WTC11 (cell line): ENCODE measurements around the gene CAD. TPM values are rescaled to one million over a fixed set of nuclear protein-coding genes. Genes with fewer than 3 reads are reported as not detected.

Source experiments
- ATAC-seq: fragments of 200-7000 bp; cut with Tn5 transposase; 2 replicates; pipeline ENCODE4 v1.10.0; 2021; ENCODE audit warnings: mild to moderate bottlenecking, moderate library complexity
- CTCF ChIA-PET: fragments of 300-600 bp; sonication (Branson Sonifier 250); formaldehyde crosslinking; loops from one replicate; lab custom pipeline; 2021; ENCODE audit warnings: antibody characterized with exemption; lab: Charles Lee
- POLR2A ChIA-PET: fragments of 350-600 bp; sonication (Branson Sonifier 250); formaldehyde crosslinking; loops from one replicate; lab custom pipeline; 2021; ENCODE audit warnings: antibody characterized with exemption; lab: Charles Lee
- DNase-seq: peaks from one replicate; pipeline ENCODE4 v3.0.0; 2021; ENCODE audit warnings: low spot score
- H3K27ac Mint-ChIP-seq: 2 replicates; pipeline ENCODE4 v1.8.0; 2021; ENCODE audit warnings: mixed read lengths
- H3K27me3 Mint-ChIP-seq: 2 replicates; pipeline ENCODE4 v1.8.0; 2021; ENCODE audit warnings: low read depth, mild to moderate bottlenecking, moderate library complexity, mixed read lengths
- H3K36me3 Mint-ChIP-seq: 2 replicates; pipeline ENCODE4 v1.8.0; 2021; ENCODE audit warnings: mixed read lengths
- H3K4me1 Mint-ChIP-seq: 2 replicates; pipeline ENCODE4 v1.8.0; 2022; ENCODE audit warnings: mixed read lengths
- H3K4me3 Mint-ChIP-seq: 2 replicates; pipeline ENCODE4 v1.8.0; 2021; ENCODE audit warnings: mild to moderate bottlenecking, moderate library complexity, mixed read lengths
- H3K9me3 Mint-ChIP-seq: 2 replicates; pipeline ENCODE4 v1.8.0; 2021; ENCODE audit warnings: mixed read lengths
- ATF1 ChIP-seq: sonication (generic); formaldehyde crosslinking; IDR thresholded peaks from 2 replicates; pipeline ENCODE4 v1.8.1; 2023; ENCODE audit warnings: mild to moderate bottlenecking, moderate library complexity, missing genetic modification reagents
- EMX1 ChIP-seq: fragments of 250-450 bp; sonication (Bioruptor Pico); IDR thresholded peaks from 2 replicates; pipeline ENCODE4 v1.8.0; 2021; ENCODE audit warnings: mild to moderate bottlenecking
- IRF2 ChIP-seq: sonication (generic); formaldehyde crosslinking; IDR thresholded peaks from 2 replicates; pipeline ENCODE4 v1.8.0; 2022; ENCODE audit warnings: low read depth, missing genetic modification reagents, borderline replicate concordance
- JAZF1 ChIP-seq: fragments of 250-450 bp; sonication (Bioruptor Pico); IDR thresholded peaks from 2 replicates; pipeline ENCODE4 v1.9.0; 2021; ENCODE audit warnings: moderate library complexity, mild to moderate bottlenecking, inconsistent platforms
- NFE2L1 ChIP-seq: sonication (generic); formaldehyde crosslinking; IDR thresholded peaks from 2 replicates; pipeline ENCODE4 v1.8.1; 2023; ENCODE audit warnings: missing genetic modification reagents
- SOX15 ChIP-seq: fragments of 250-450 bp; sonication (Bioruptor Pico); IDR thresholded peaks from 2 replicates; pipeline ENCODE4 v1.9.0; 2021; ENCODE audit warnings: mild to moderate bottlenecking
- TP53 ChIP-seq: sonication (generic); formaldehyde crosslinking; IDR thresholded peaks from 2 replicates; pipeline ENCODE4 v1.8.1; 2023; ENCODE audit warnings: mild to moderate bottlenecking, missing genetic modification reagents
- ZNF396 ChIP-seq: fragments of 250-450 bp; sonication (Bioruptor Pico); IDR thresholded peaks from 2 replicates; pipeline ENCODE4 v1.8.0; 2021; ENCODE audit warnings: mild to moderate bottlenecking, moderate library complexity, borderline replicate concordance
- total RNA-seq: library from RNA; stranded (reverse); gene quantifications from 3 replicates; pipeline ENCODE4 v1.2.3, GENCODE V29; 2021
- TF ChIP-seq, protein P1 (sequence below): fragments of 250-450 bp; sonication (Bioruptor Pico); IDR thresholded peaks from 2 replicates; pipeline ENCODE4 v1.9.0; 2021; ENCODE audit warnings: mild to moderate bottlenecking, borderline replicate concordance
- TF ChIP-seq, protein P2 (sequence below): fragments of 250-450 bp; sonication (Bioruptor Pico); IDR thresholded peaks from 2 replicates; pipeline ENCODE4 v1.8.0; 2021; ENCODE audit warnings: mild to moderate bottlenecking
- TF ChIP-seq, protein P3 (sequence below): sonication (generic); formaldehyde crosslinking; IDR thresholded peaks from 2 replicates; pipeline ENCODE4 v1.8.1; 2023; ENCODE audit warnings: mild to moderate bottlenecking, missing genetic modification reagents, moderate library complexity
- TF ChIP-seq, protein P4 (sequence below): sonication (generic); formaldehyde crosslinking; IDR thresholded peaks from 2 replicates; pipeline ENCODE4 v1.8.0; 2022; ENCODE audit warnings: mild to moderate bottlenecking, missing genetic modification reagents

CAD gene
- total RNA-seq, 1 experiment from 2014 or later = 178 TPM

DNA sequence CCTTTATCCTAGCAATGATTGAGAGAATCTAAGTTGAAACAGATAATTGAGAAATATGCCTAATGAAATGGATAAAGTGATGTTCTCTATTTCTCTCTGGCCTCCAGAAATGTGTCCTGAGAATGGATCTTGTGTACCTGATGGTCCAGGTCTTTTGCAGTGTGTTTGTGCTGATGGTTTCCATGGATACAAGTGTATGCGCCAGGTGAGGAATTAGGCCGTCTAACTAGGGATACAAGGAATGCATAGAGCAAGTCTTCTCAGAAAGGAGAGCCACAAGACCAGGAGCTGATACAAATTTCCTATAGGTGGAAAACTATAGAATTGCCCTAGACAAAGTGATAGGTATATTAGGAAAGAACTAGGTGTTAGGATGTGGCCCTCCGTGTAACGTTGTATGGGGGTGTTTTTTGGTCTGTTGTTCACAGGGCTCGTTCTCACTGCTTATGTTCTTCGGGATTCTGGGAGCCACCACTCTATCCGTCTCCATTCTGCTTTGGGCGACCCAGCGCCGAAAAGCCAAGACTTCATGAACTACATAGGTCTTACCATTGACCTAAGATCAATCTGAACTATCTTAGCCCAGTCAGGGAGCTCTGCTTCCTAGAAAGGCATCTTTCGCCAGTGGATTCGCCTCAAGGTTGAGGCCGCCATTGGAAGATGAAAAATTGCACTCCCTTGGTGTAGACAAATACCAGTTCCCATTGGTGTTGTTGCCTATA lies 592 bp upstream of the CAD start:
- DNase-seq (no peak), ATAC-seq (no peak)
- TF ChIP-seq NFE2L1 (CRISPR knock-in tag) (no peak), TP53 (no peak)
- TF ChIP-seq, protein P1, sequence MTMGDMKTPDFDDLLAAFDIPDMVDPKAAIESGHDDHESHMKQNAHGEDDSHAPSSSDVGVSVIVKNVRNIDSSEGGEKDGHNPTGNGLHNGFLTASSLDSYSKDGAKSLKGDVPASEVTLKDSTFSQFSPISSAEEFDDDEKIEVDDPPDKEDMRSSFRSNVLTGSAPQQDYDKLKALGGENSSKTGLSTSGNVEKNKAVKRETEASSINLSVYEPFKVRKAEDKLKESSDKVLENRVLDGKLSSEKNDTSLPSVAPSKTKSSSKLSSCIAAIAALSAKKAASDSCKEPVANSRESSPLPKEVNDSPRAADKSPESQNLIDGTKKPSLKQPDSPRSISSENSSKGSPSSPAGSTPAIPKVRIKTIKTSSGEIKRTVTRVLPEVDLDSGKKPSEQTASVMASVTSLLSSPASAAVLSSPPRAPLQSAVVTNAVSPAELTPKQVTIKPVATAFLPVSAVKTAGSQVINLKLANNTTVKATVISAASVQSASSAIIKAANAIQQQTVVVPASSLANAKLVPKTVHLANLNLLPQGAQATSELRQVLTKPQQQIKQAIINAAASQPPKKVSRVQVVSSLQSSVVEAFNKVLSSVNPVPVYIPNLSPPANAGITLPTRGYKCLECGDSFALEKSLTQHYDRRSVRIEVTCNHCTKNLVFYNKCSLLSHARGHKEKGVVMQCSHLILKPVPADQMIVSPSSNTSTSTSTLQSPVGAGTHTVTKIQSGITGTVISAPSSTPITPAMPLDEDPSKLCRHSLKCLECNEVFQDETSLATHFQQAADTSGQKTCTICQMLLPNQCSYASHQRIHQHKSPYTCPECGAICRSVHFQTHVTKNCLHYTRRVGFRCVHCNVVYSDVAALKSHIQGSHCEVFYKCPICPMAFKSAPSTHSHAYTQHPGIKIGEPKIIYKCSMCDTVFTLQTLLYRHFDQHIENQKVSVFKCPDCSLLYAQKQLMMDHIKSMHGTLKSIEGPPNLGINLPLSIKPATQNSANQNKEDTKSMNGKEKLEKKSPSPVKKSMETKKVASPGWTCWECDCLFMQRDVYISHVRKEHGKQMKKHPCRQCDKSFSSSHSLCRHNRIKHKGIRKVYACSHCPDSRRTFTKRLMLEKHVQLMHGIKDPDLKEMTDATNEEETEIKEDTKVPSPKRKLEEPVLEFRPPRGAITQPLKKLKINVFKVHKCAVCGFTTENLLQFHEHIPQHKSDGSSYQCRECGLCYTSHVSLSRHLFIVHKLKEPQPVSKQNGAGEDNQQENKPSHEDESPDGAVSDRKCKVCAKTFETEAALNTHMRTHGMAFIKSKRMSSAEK (CRISPR knock-in tag) = no peak
- peaks cover 35% of the 10 kb centered on the region for H3K36me3 Mint-ChIP-seq
- H3K27me3 Mint-ChIP-seq = no peaks in the 10 kb centered on the region
- peaks cover 30% of the 10 kb centered on the region for H3K4me1 Mint-ChIP-seq
- POLR2A ChIA-PET = interaction anchor here (1.0 to 1.5 kb wide), 3 partner anchors 82 to 140 kb away, joined by 3 to 5 read pairs (median 3); partner anchors contain the start of genes GTF3C2 and PREB
- H3K9me3 Mint-ChIP-seq = no peaks in the 10 kb centered on the region
- CTCF ChIA-PET = interaction anchor here (1.5 kb wide), 2 partner anchors 47 to 83 kb away, joined by 3 to 5 read pairs; no protein-coding TSS in a partner anchor
- peak overlapping the region; percentile 90 for H3K4me3 Mint-ChIP-seq
- peak overlapping the region; percentile 98 for H3K27ac Mint-ChIP-seq

DNA sequence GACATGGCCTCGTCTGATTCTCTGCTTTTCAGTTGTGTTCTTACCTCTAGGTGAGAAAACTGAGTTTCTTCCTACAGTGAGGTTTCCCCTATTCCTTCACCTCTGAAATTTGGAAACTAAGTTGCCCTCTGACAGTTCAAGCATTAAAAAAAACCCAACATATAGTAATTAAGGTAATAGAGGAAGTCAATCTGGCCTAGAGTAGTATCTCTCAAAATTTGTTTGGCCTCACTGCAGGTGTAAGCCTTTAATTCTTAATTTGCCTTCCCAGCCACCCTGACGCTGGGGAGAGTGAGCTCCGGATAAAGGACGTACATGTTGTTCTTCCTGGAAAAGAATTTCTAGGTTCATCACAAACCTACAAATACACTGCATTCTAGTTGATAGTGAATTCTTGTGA lies 1.4 kb downstream of the CAD start:
- no peaks in the 10 kb centered on the region for H3K9me3 Mint-ChIP-seq
- peak overlapping the region; percentile 96 for H3K27ac Mint-ChIP-seq
- peak overlapping the region; percentile 90 for H3K4me3 Mint-ChIP-seq
- no peak for DNase-seq
- POLR2A ChIA-PET = no interaction called here
- H3K4me1 Mint-ChIP-seq = peaks cover 22% of the 10 kb centered on the region
- CTCF ChIA-PET = no interaction called here
- TF ChIP-seq, protein P2, sequence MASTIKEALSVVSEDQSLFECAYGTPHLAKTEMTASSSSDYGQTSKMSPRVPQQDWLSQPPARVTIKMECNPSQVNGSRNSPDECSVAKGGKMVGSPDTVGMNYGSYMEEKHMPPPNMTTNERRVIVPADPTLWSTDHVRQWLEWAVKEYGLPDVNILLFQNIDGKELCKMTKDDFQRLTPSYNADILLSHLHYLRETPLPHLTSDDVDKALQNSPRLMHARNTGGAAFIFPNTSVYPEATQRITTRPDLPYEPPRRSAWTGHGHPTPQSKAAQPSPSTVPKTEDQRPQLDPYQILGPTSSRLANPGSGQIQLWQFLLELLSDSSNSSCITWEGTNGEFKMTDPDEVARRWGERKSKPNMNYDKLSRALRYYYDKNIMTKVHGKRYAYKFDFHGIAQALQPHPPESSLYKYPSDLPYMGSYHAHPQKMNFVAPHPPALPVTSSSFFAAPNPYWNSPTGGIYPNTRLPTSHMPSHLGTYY (CRISPR knock-in tag) = no peak
- TF ChIP-seq ZNF396 (CRISPR knock-in tag) = no peak
- no peak for TF ChIP-seq SOX15 (CRISPR knock-in tag)
- no peak for TF ChIP-seq EMX1 (CRISPR knock-in tag)
- no peak for TF ChIP-seq JAZF1
- TF ChIP-seq, protein P3, sequence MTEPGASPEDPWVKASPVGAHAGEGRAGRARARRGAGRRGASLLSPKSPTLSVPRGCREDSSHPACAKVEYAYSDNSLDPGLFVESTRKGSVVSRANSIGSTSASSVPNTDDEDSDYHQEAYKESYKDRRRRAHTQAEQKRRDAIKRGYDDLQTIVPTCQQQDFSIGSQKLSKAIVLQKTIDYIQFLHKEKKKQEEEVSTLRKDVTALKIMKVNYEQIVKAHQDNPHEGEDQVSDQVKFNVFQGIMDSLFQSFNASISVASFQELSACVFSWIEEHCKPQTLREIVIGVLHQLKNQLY (CRISPR knock-in tag) = no peak
- TF ChIP-seq IRF2 (CRISPR knock-in tag) = no peak
- TF ChIP-seq ATF1 = no peak
- TF ChIP-seq, protein P4, sequence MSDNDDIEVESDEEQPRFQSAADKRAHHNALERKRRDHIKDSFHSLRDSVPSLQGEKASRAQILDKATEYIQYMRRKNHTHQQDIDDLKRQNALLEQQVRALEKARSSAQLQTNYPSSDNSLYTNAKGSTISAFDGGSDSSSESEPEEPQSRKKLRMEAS (CRISPR knock-in tag) = no peak
- TF ChIP-seq, protein P1 (CRISPR knock-in tag) = no peak
- no peak for ATAC-seq
- H3K36me3 Mint-ChIP-seq = peaks cover 55% of the 10 kb centered on the region
- no peaks in the 10 kb centered on the region for H3K27me3 Mint-ChIP-seq
